Neural crest cell (in vitro differentiated cells): ENCODE results near the gene SLC6A12. TPM values are rescaled to one million over a fixed set of nuclear protein-coding genes. Genes with fewer than 3 reads are reported as not detected.

Source experiments
- DNase-seq: peaks from one replicate; pipeline ENCODE4 v3.0.0; 2021; ENCODE audit warnings: low read depth, mixed read lengths, low spot score
- H3K27ac Mint-ChIP-seq: one replicate; pipeline ENCODE4 v1.8.0; 2021; ENCODE audit warnings: mild to moderate bottlenecking, mixed read lengths; ENCODE audit not compliant: unreplicated experiment
- H3K27me3 Mint-ChIP-seq: 2 replicates; pipeline ENCODE4 v1.8.0; 2021; ENCODE audit warnings: low read depth, mild to moderate bottlenecking, mixed read lengths
- H3K36me3 Mint-ChIP-seq: 2 replicates; pipeline ENCODE4 v1.8.0; 2021; ENCODE audit warnings: low read depth, mild to moderate bottlenecking, mixed read lengths
- H3K4me1 Mint-ChIP-seq: 2 replicates; pipeline ENCODE4 v1.8.0; 2021; ENCODE audit warnings: mixed read lengths
- H3K4me3 Mint-ChIP-seq: one replicate; pipeline ENCODE4 v1.8.0; 2021; ENCODE audit warnings: mild to moderate bottlenecking, mixed read lengths
- H3K9me3 Mint-ChIP-seq: 2 replicates; pipeline ENCODE4 v1.8.0; 2021; ENCODE audit warnings: mixed read lengths
- total RNA-seq: library from RNA; stranded (reverse); gene quantifications from 2 replicates; pipeline ENCODE4 v1.2.1, GENCODE V29; 2021
- TF ChIP-seq, protein P1 (sequence below): fragments of 200-600 bp; sonication (generic); conservative IDR thresholded peaks from 2 replicates; pipeline ENCODE4 v1.5.0; 2021; ENCODE audit warnings: antibody characterized with exemption, mild to moderate bottlenecking

Gene SLC6A12
- total RNA-seq, 1 donor from 2014 or later: 0.47 TPM

GRCh38 chr12:168763-169525, 45.0 kb downstream of the SLC6A12 start:
- Mint-ChIP-seq H3K4me1 (peaks cover 54% of the 10 kb centered on the region), H3K27me3 (peaks cover 3% of the 10 kb centered on the region), H3K4me3 (no peak overlapping the region), H3K27ac (no peak overlapping the region), H3K9me3 (no peaks in the 10 kb centered on the region), H3K36me3 (no peaks in the 10 kb centered on the region)
- TF ChIP-seq, protein P1, sequence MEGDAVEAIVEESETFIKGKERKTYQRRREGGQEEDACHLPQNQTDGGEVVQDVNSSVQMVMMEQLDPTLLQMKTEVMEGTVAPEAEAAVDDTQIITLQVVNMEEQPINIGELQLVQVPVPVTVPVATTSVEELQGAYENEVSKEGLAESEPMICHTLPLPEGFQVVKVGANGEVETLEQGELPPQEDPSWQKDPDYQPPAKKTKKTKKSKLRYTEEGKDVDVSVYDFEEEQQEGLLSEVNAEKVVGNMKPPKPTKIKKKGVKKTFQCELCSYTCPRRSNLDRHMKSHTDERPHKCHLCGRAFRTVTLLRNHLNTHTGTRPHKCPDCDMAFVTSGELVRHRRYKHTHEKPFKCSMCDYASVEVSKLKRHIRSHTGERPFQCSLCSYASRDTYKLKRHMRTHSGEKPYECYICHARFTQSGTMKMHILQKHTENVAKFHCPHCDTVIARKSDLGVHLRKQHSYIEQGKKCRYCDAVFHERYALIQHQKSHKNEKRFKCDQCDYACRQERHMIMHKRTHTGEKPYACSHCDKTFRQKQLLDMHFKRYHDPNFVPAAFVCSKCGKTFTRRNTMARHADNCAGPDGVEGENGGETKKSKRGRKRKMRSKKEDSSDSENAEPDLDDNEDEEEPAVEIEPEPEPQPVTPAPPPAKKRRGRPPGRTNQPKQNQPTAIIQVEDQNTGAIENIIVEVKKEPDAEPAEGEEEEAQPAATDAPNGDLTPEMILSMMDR: no peak
- DNase-seq: no peak

DNA sequence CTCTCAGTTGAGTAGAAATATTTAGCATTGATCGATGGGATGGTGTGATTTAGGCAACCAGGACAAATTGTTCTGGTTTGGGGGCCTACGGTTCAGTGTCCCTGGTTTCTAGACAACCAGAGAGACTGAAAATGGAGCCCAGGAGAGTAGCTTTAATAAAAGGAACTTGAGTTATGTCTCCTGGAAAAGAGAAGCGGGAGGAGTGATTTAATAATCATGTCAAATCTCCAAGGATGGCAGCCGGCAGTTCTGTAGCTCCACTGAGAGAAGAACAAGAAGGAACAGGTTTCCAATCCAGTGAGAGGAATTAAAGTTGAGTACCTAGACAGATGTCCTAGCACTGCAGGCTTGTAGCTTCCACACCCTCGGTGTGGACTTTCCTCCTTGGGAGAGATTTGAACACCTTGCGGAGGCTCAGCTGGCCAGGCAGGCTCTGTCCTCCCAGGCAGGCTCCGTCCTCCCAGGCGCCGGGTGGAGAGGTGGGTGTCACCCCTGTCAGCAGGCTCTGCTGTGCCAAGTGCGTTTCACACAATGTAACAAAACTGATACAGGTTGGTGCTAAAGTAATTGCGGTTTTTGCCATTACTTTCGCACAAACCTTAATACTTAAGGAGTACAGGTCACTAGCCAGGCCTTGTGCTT, 45.9 kb downstream of the SLC6A12 start:
- H3K4me1 Mint-ChIP-seq: peaks cover 54% of the 10 kb centered on the region
- no peak for DNase-seq
- no peak overlapping the region for H3K27ac Mint-ChIP-seq

GRCh38 chr12:166425-167075, 47.4 kb downstream of the SLC6A12 start:
- Mint-ChIP-seq H3K27me3 (peaks cover 5% of the 10 kb centered on the region), H3K4me1 (peaks cover 49% of the 10 kb centered on the region), H3K9me3 (no peaks in the 10 kb centered on the region), H3K4me3 (no peak overlapping the region), H3K36me3 (no peaks in the 10 kb centered on the region), H3K27ac (no peak overlapping the region)
- DNase-seq: no peak
- TF ChIP-seq, protein P1: no peak

More for the DNA sequence above, 45.9 kb downstream of the SLC6A12 start:
- no peak overlapping the region for H3K4me3 Mint-ChIP-seq
- TF ChIP-seq, protein P1: no peak
- peaks cover 3% of the 10 kb centered on the region for H3K27me3 Mint-ChIP-seq
- no peaks in the 10 kb centered on the region for H3K9me3 Mint-ChIP-seq
- no peaks in the 10 kb centered on the region for H3K36me3 Mint-ChIP-seq

- TF ChIP-seq, protein P1: no peak
- H3K9me3 Mint-ChIP-seq: no peaks in the 10 kb centered on the region
- H3K27ac Mint-ChIP-seq: no peak overlapping the region
- peaks cover 43% of the 10 kb centered on the region for H3K4me1 Mint-ChIP-seq
- H3K4me3 Mint-ChIP-seq: no peak overlapping the region
- H3K27me3 Mint-ChIP-seq: peaks cover 9% of the 10 kb centered on the region
- H3K36me3 Mint-ChIP-seq: no peaks in the 10 kb centered on the region
- no peak for DNase-seq
These were observed 48.0 kb downstream of the SLC6A12 start for GRCh38 chr12:165862-166368.

DNA sequence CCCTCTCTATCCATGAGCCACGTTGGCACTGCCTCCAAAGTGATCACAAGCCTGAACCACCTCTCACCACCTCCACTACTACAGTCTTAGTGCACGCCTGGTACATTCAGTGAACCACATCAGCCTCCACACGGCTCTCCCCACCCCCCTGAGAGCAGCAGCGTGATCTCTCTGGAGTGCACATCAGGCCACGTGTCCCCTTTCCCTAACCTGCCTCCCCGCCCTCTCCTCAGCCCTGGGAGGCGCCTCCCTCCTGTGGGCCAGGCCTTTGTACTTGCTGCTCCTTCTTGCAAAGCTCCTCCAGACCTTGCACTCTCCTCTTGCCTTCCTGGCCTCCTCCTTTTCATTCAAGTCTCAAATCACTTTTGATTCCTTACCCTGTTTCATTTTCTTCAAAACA, 49.8 kb downstream of the SLC6A12 start:
- no peaks in the 10 kb centered on the region for H3K9me3 Mint-ChIP-seq
- no peak for DNase-seq
- TF ChIP-seq, protein P1: no peak
- H3K27ac Mint-ChIP-seq: peak overlapping the region; percentile 6
- H3K27me3 Mint-ChIP-seq: peaks cover 7% of the 10 kb centered on the region
- peaks cover 38% of the 10 kb centered on the region for H3K4me1 Mint-ChIP-seq
- no peaks in the 10 kb centered on the region for H3K36me3 Mint-ChIP-seq
- H3K4me3 Mint-ChIP-seq: no peak overlapping the region
